ENCODE results near the gene PDE3B. TPM values are rescaled to one million over a fixed set of nuclear protein-coding genes. Genes with fewer than 3 reads are reported as not detected.

The PDE3B gene
- total RNA-seq, 1 donor from 2014 or later: 24.3 TPM

- H3K36me3 Mint-ChIP-seq (ENCODE audit: low read depth): no peaks in the 10 kb centered on the region
- no peak overlapping the region for H3K27ac Mint-ChIP-seq (ENCODE audit: unreplicated experiment)
- TF ChIP-seq CTCF (conservative IDR thresholded peaks at IDR 0.05): no peak
- H3K4me1 Mint-ChIP-seq: no peaks in the 10 kb centered on the region
- no peak for DNase-seq (ENCODE audit: low read depth, low spot score)
- H3K9me3 Mint-ChIP-seq: no peaks in the 10 kb centered on the region
- H3K4me3 Mint-ChIP-seq: no peak overlapping the region
- H3K27me3 Mint-ChIP-seq (ENCODE audit: low read depth): no peaks in the 10 kb centered on the region
These were observed 120.6 kb downstream of the PDE3B start for GRCh38 chr11:14764179-14764578.

- Mint-ChIP-seq H3K27me3 (ENCODE audit: low read depth) (no peaks in the 10 kb centered on the region), H3K9me3 (no peaks in the 10 kb centered on the region), H3K27ac (ENCODE audit: unreplicated experiment) (no peak overlapping the region), H3K4me3 (no peak overlapping the region), H3K36me3 (ENCODE audit: low read depth) (no peaks in the 10 kb centered on the region), H3K4me1 (no peaks in the 10 kb centered on the region)
- DNase-seq (ENCODE audit: low read depth, low spot score): no peak
- no peak for TF ChIP-seq CTCF (conservative IDR thresholded peaks at IDR 0.05)
These were observed 121.2 kb downstream of the PDE3B start for GRCh38 chr11:14764579-14765527.

GRCh38 chr11:14766585-14766984 lies 123.0 kb downstream of the PDE3B start:
- Mint-ChIP-seq H3K4me3 (no peak overlapping the region), H3K9me3 (no peaks in the 10 kb centered on the region), H3K27ac (ENCODE audit: unreplicated experiment) (no peak overlapping the region), H3K36me3 (ENCODE audit: low read depth) (no peaks in the 10 kb centered on the region), H3K4me1 (no peaks in the 10 kb centered on the region), H3K27me3 (ENCODE audit: low read depth) (no peaks in the 10 kb centered on the region)
- DNase-seq (ENCODE audit: low read depth, low spot score): no peak
- TF ChIP-seq CTCF (conservative IDR thresholded peaks at IDR 0.05): no peak

- H3K9me3 Mint-ChIP-seq: no peaks in the 10 kb centered on the region
- no peak overlapping the region for H3K4me3 Mint-ChIP-seq
- DNase-seq (ENCODE audit: low read depth, low spot score): no peak
- H3K36me3 Mint-ChIP-seq (ENCODE audit: low read depth): no peaks in the 10 kb centered on the region
- no peak for TF ChIP-seq CTCF (conservative IDR thresholded peaks at IDR 0.05)
- H3K27me3 Mint-ChIP-seq (ENCODE audit: low read depth): no peaks in the 10 kb centered on the region
- H3K4me1 Mint-ChIP-seq: peaks cover 1% of the 10 kb centered on the region
- H3K27ac Mint-ChIP-seq (ENCODE audit: unreplicated experiment): no peak overlapping the region
These were observed 125.1 kb downstream of the PDE3B start for GRCh38 chr11:14768526-14769188.

GRCh38 chr11:14773755-14774154 lies 130.2 kb downstream of the PDE3B start:
- H3K4me3 Mint-ChIP-seq: no peak overlapping the region
- no peak for DNase-seq (ENCODE audit: low read depth, low spot score)
- H3K27me3 Mint-ChIP-seq (ENCODE audit: low read depth): no peaks in the 10 kb centered on the region
- no peak overlapping the region for H3K27ac Mint-ChIP-seq (ENCODE audit: unreplicated experiment)
- TF ChIP-seq CTCF (conservative IDR thresholded peaks at IDR 0.05): peak; percentile 33
- peaks cover 15% of the 10 kb centered on the region for H3K36me3 Mint-ChIP-seq (ENCODE audit: low read depth)
- peaks cover 5% of the 10 kb centered on the region for H3K4me1 Mint-ChIP-seq
- H3K9me3 Mint-ChIP-seq: peaks cover 6% of the 10 kb centered on the region
